HepG2 (cell line): ENCODE data around the gene SOX12. TPM values are rescaled to one million over a fixed set of nuclear protein-coding genes. Genes with fewer than 3 reads are reported as not detected.

ENCODE experiments used
- AGO1 ChIP-seq: fragments of 200-400 bp; formaldehyde crosslinking; IDR thresholded peaks from 2 replicates; pipeline ENCODE4 v1.6.1; 2017; ENCODE audit warnings: mild to moderate bottlenecking, low read depth, low read length, moderate library complexity; ENCODE audit not compliant: poor library complexity, severe bottlenecking
- ELF1 ChIP-seq: sonication (generic); formaldehyde crosslinking; IDR thresholded peaks from 2 replicates; pipeline ENCODE4 v1.4.0; 2020; ENCODE audit warnings: missing genetic modification reagents
- ISX ChIP-seq: sonication (generic); formaldehyde crosslinking; conservative IDR thresholded peaks from 2 replicates; pipeline ENCODE4 v1.5.0; 2020; ENCODE audit warnings: missing genetic modification reagents
- JDP2 ChIP-seq: sonication (generic); formaldehyde crosslinking; IDR thresholded peaks from 2 replicates; pipeline ENCODE4 v1.8.1; 2022; ENCODE audit warnings: missing genetic modification reagents, borderline replicate concordance
- KAT2B ChIP-seq: fragments of 150-350 bp; IDR thresholded peaks from 2 replicates; pipeline ENCODE4 v1.6.1; 2014; ENCODE audit warnings: low read depth, low read length, borderline replicate concordance
- NFAT5 ChIP-seq: sonication (generic); formaldehyde crosslinking; IDR thresholded peaks from 2 replicates; pipeline ENCODE4 v1.4.0; 2020; ENCODE audit warnings: missing genetic modification reagents
- NFE2 ChIP-seq: sonication (generic); formaldehyde crosslinking; IDR thresholded peaks from 2 replicates; pipeline ENCODE4 v1.4.0; 2020; ENCODE audit warnings: missing genetic modification reagents
- POGK ChIP-seq: sonication (generic); formaldehyde crosslinking; conservative IDR thresholded peaks from 2 replicates; pipeline ENCODE4 v1.8.0; 2022; ENCODE audit warnings: mild to moderate bottlenecking, moderate library complexity, missing genetic modification reagents
- POLR2G ChIP-seq: fragments of 200-400 bp; formaldehyde crosslinking; IDR thresholded peaks from 2 replicates; pipeline ENCODE4 v1.6.1; 2018; ENCODE audit warnings: mild to moderate bottlenecking, low read depth, low read length, moderate library complexity
- RBFOX2 ChIP-seq: fragments of 200-400 bp; formaldehyde crosslinking; IDR thresholded peaks from 2 replicates; pipeline ENCODE4 v1.6.1; 2017; ENCODE audit warnings: low read depth, mild to moderate bottlenecking, low read length
- RBM22 ChIP-seq: fragments of 200-400 bp; formaldehyde crosslinking; optimal IDR thresholded peaks from 2 replicates; pipeline ENCODE3; 2017; ENCODE audit warnings: mild to moderate bottlenecking, low read length, moderate library complexity
- REPIN1 ChIP-seq: sonication (generic); formaldehyde crosslinking; IDR thresholded peaks from 2 replicates; pipeline ENCODE4 v1.8.0; 2022; ENCODE audit warnings: missing genetic modification reagents, low read depth, mild to moderate bottlenecking, borderline replicate concordance
- USF2 ChIP-seq, 2 experiments: sonication (generic) in 1 of 2; formaldehyde crosslinking in 1 of 2; IDR thresholded peaks; 2 replicates each; pipeline versions ENCODE4 v1.5.1 to v1.6.1; 2011 to 2020; ENCODE audit warnings: borderline replicate concordance in 1 of 2, low read depth in 1 of 2, low read length in 1 of 2, mild to moderate bottlenecking in 1 of 2, missing genetic modification reagents in 1 of 2, moderate library complexity in 1 of 2
- ZFP91 ChIP-seq: sonication (generic); formaldehyde crosslinking; IDR thresholded peaks from 2 replicates; pipeline ENCODE4 v1.9.0; 2022; ENCODE audit warnings: missing genetic modification reagents, mild to moderate bottlenecking, borderline replicate concordance
- ZNF674 ChIP-seq: sonication (generic); formaldehyde crosslinking; IDR thresholded peaks from 2 replicates; pipeline ENCODE4 v1.5.0; 2020; ENCODE audit warnings: low read depth, mild to moderate bottlenecking, missing genetic modification reagents
- ZNF709 ChIP-seq: sonication (generic); formaldehyde crosslinking; IDR thresholded peaks from 2 replicates; pipeline ENCODE4 v1.5.0; 2020; ENCODE audit warnings: mild to moderate bottlenecking, missing genetic modification reagents
- polyA plus RNA-seq, 8 experiments: library from polyadenylated mRNA; depleted of rRNA in 3 of 8; stranded (reverse) in 7 of 8; unstranded in 1 of 8; fragments of >200 nt; fragmentation: Illumina TruSeq in 4 of 8; extraction: Trizol in 4 of 8; gene quantifications; 2 replicates each; pipeline versions ENCODE4 v1.2.1 to v1.2.3, GENCODE V29; 2011 to 2016; ENCODE audit warnings: low read depth in 4 of 8, missing spikeins in 1 of 8, mixed read lengths in 1 of 8; ENCODE audit not compliant: insufficient read depth in 1 of 8
- total RNA-seq, 5 experiments: library from RNA; depleted of rRNA; stranded (reverse); fragments of >200 nt; fragmentation: Illumina TruSeq; extraction: Trizol; gene quantifications; 2 replicates each; pipeline ENCODE4 v1.2.3, GENCODE V29; 2016; ENCODE audit warnings: low read depth in 1 of 5

The SOX12 gene
- total and polyA plus RNA-seq, 2 of the 13 experiments (the other 11 are each of a cell fraction or from before 2014, with no cell fraction given), result 10.0 to 18.7 TPM

- TF ChIP-seq NFE2 (peak; percentile 3; the same call in 1 of the 2 replicates), KAT2B (no peak), USF2 (IDR thresholded peaks at IDR 0.05; ENCODE audit: low read depth, low read length) (no peak), USF2 (CRISPR knock-in tag; IDR thresholded peaks at IDR 0.05; ENCODE audit: borderline replicate concordance) (no peak; the same call in 1 of the 2 replicates), RBFOX2 (peak; percentile 90), ZFP91 (CRISPR knock-in tag) (peak; percentile 93), POGK (peak; percentile 60), NFAT5 (CRISPR knock-in tag) (0 out of 2 replicates have a peak, but pooled peaks have one; percentile 21), ZNF709 (CRISPR knock-in tag) (0 out of 2 replicates have a peak, but pooled peaks have one; percentile 73), REPIN1 (CRISPR knock-in tag) (0 out of 2 replicates have a peak, but pooled peaks have one; percentile 7), POLR2G (peak; percentile 84), ISX (CRISPR knock-in tag) (0 out of 2 replicates have a peak, but pooled peaks have one; percentile 53), ZNF674 (no peak), AGO1 (peak; percentile 99), JDP2 (peak; percentile 18; the same call in 1 of the 2 replicates), RBM22 (peak; percentile 95), ELF1 (CRISPR knock-in tag) (peak; percentile 28; the same call in 1 of the 2 replicates)
These were observed 2.1 kb downstream of the SOX12 start (continued) for GRCh38 chr20:327186-328026.
